GM12878 (cell line): ENCODE results near the gene BEGAIN.

Experiments
- ESRRA ChIP-seq: IDR thresholded peaks from 2 replicates; pipeline ENCODE4 v1.6.1; 2012; ENCODE audit warnings: mild to moderate bottlenecking, low read length, improper control_type of control experiment
- IRF4 ChIP-seq: IDR thresholded peaks from 2 replicates; pipeline ENCODE4 v1.6.1; 2011; ENCODE audit warnings: low read depth, low read length
- JUND ChIP-seq: IDR thresholded peaks from 2 replicates; pipeline ENCODE4 v1.6.1; 2012; ENCODE audit warnings: low read depth, mild to moderate bottlenecking, low read length, improper control_type of control experiment, moderate library complexity
- KDM1A ChIP-seq: fragments of 200-600 bp; sonication (generic); IDR thresholded peaks from 2 replicates; pipeline ENCODE4 v1.6.1; 2016; ENCODE audit warnings: borderline replicate concordance
- MYB ChIP-seq: fragments of 150-350 bp; IDR thresholded peaks from 2 replicates; pipeline ENCODE4 v1.6.1; 2014; ENCODE audit warnings: mild to moderate bottlenecking, low read depth, low read length, borderline replicate concordance
- NR2F1 ChIP-seq: fragments of 450-650 bp; conservative IDR thresholded peaks from 2 replicates; pipeline ENCODE4 v1.6.1; 2017; ENCODE audit warnings: mild to moderate bottlenecking
- POLR2A ChIP-seq: IDR thresholded peaks from 2 replicates; pipeline ENCODE4 v1.6.1; 2011; ENCODE audit warnings: low read depth, mild to moderate bottlenecking, low read length
- POU2F2 ChIP-seq: IDR thresholded peaks from 3 replicates; pipeline ENCODE4 v1.6.1; 2011; ENCODE audit warnings: low read depth, mild to moderate bottlenecking, low read length, borderline replicate concordance
- RAD21 ChIP-seq: IDR thresholded peaks from 2 replicates; pipeline ENCODE4 v1.6.1; 2011; ENCODE audit warnings: mild to moderate bottlenecking, low read depth, low read length, moderate library complexity; ENCODE audit not compliant: insufficient read depth
- SMC3 ChIP-seq: IDR thresholded peaks from 2 replicates; pipeline ENCODE4 v1.6.1; 2011; ENCODE audit warnings: low read length, improper control_type of control experiment, borderline replicate concordance
- TCF7 ChIP-seq: IDR thresholded peaks from 2 replicates; pipeline ENCODE4 v1.6.1; 2014; ENCODE audit warnings: antibody characterized with exemption, borderline replicate concordance
- ZNF24 ChIP-seq: fragments of 450-650 bp; IDR thresholded peaks from 2 replicates; pipeline ENCODE4 v1.6.1; 2017; ENCODE audit warnings: antibody characterized with exemption, mild to moderate bottlenecking
- TF ChIP-seq, protein P1 (sequence below): IDR thresholded peaks from 2 replicates; pipeline ENCODE4 v1.6.1; 2012; ENCODE audit warnings: low read depth, low read length, improper control_type of control experiment
- TF ChIP-seq, protein P2 (sequence below), 3 experiments: IDR thresholded peaks in 2 of 3; conservative IDR thresholded peaks in 1 of 3; 2 replicates each; pipeline ENCODE4 v1.5.1; 2011; ENCODE audit warnings: low read depth in 3 of 3, low read length in 3 of 3, mild to moderate bottlenecking in 3 of 3, control low read depth in 2 of 3, moderate library complexity in 2 of 3, inconsistent platforms in 1 of 3, mixed read lengths in 1 of 3; ENCODE audit not compliant: control insufficient read depth in 2 of 3, insufficient read depth in 1 of 3; ENCODE audit errors: extremely low read depth in 1 of 3

DNA sequence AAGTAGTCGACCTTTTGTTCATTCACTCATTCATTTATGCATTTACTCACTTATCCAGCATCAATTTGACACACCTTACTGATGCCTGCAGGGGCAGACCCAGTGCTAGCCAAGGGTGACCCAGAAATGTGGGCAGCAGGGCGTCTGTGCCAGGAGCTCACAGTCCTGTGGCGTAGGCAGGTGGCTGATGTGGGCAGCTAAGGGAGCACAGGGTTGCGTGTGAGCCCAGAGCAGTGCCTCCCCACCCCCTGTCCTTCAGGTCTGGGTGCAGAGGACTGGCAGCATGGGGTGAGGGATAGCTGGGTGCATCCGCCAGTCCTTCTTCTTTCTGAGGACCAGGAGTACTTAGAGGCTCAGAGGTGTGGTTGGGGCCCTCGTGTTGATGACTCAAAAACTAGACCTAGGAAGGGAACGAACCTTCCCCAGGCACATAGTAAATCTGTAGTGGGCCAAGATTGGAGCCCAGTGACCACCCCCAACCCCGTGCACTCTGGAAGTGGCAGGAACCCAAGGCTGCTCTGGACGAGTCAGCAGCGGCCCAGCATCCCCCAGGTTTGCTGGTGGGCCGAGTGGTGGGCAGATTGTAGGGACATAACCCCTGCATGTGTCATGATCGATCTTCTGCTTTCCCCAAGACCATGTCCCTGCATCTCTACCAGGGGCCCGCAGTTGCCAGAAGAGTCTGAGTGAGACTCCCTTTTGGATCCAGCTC lies 63.9 kb downstream of the BEGAIN start:
- TF ChIP-seq ESRRA: no peak
- TF ChIP-seq, protein P1, sequence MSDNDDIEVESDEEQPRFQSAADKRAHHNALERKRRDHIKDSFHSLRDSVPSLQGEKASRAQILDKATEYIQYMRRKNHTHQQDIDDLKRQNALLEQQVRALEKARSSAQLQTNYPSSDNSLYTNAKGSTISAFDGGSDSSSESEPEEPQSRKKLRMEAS: no peak
- TF ChIP-seq SMC3: no peak
- TF ChIP-seq MYB: no peak
- no peak for TF ChIP-seq POLR2A
- no peak for TF ChIP-seq NR2F1
- no peak for TF ChIP-seq JUND
- TF ChIP-seq KDM1A: no peak
- TF ChIP-seq TCF7: no peak
- TF ChIP-seq, protein P2, sequence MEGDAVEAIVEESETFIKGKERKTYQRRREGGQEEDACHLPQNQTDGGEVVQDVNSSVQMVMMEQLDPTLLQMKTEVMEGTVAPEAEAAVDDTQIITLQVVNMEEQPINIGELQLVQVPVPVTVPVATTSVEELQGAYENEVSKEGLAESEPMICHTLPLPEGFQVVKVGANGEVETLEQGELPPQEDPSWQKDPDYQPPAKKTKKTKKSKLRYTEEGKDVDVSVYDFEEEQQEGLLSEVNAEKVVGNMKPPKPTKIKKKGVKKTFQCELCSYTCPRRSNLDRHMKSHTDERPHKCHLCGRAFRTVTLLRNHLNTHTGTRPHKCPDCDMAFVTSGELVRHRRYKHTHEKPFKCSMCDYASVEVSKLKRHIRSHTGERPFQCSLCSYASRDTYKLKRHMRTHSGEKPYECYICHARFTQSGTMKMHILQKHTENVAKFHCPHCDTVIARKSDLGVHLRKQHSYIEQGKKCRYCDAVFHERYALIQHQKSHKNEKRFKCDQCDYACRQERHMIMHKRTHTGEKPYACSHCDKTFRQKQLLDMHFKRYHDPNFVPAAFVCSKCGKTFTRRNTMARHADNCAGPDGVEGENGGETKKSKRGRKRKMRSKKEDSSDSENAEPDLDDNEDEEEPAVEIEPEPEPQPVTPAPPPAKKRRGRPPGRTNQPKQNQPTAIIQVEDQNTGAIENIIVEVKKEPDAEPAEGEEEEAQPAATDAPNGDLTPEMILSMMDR (IDR thresholded peaks at IDR 0.05 in 2 of 3, conservative IDR thresholded peaks at IDR 0.05 in 1 of 3; ENCODE audit: control insufficient read depth in 2 of 3, extremely low read depth in 1 of 3, insufficient read depth in 1 of 3, low read depth in 3 of 3, low read length in 3 of 3): no peak
- TF ChIP-seq ZNF24: no peak
- TF ChIP-seq RAD21: no peak
- TF ChIP-seq POU2F2: no peak
- no peak for TF ChIP-seq IRF4
